ENCODE measurements around the gene PHKG2. TPM values are rescaled to one million over a fixed set of nuclear protein-coding genes. Genes with fewer than 3 reads are reported as not detected.

PHKG2 gene
- total and polyA plus RNA-seq, 10 donors = 28.5 to 51.6 (median 34.5) TPM

DNA sequence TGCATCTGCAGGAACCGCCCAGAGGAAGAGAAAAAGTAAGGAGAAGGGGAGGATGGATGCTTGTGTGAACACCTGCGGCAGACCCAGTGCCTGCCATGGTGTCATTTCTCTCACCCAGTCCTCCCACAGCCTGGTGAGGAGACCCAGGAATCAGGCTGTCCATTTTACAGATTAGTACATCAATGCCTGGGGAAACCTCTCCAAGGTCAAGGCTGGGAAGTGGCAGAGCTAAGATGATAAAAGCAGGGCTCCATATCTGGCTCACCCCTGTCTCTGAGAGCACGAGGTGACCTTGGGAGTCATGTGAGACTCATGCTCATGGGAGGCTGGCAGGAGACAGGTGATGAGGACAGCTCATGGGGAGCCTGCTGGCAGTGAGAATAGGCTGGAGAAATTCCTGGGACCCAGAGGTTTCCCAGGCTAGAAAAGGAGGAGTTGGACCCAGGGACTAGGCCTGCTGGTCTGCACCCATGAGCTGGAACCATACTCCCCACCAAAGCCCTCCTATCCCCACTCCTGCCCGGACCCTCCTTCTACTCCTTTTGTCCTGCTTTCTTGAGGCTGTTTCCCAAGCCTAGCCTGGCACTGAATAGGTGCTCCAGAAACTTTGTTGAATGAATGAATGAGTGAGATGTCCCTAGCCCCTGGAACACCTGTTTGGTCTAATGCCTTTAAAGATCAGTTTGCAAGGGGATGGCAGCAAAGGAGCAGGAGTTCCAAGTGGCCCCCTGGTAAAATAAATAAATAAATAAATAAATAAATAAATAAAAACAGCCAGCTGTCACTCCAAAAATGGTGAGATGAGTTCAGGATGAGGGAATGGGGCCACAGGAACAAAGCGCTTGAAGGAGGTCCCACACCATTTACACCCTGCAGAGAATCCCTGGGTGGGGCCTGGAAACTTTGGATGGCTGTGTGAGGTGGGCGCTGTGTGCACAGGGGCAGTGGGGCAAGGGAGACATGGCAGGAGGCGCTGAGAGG is 37.2 kb downstream of the PHKG2 start:
- TF ChIP-seq POLR2AphosphoS5 (IDR thresholded peaks at IDR 0.05) (no peak), POLR2A (IDR thresholded peaks at IDR 0.05) (no peak), CTCF (IDR thresholded peaks at IDR 0.05 in 8 of 11, conservative IDR thresholded peaks at IDR 0.05 in 3 of 11) (no peak)
- no peak overlapping the region for H3K27ac ChIP-seq
- intact Hi-C loops (cut with DNase I; ENCODE audit: low total_unique reads) = loop anchor here (10.0 kb wide), 1 partner anchor 59 kb away; no protein-coding TSS in a partner anchor
- H3K27me3 ChIP-seq (replicated peaks in 1 of 7) = peaks cover 0 to 26% (median 0%) of the 10 kb centered on the region in 7 donors
- no peak for DNase-seq
- peaks cover 0 to 42% (median 24%) of the 10 kb centered on the region in 6 donors for H3K36me3 ChIP-seq
- 70 to 84% (median 70%) methylated on average over 7 of the region's 7 CpGs for WGBS, 5 donors
- H3K9me3 ChIP-seq = no peaks in the 10 kb centered on the region
- H3K4me1 ChIP-seq = peaks cover 0 to 50% (median 26%) of the 10 kb centered on the region in 6 donors
- H3K4me3 ChIP-seq = peak overlapping the region in 5 of 8 donors; percentile 73 to 93 (median 81)

DNA sequence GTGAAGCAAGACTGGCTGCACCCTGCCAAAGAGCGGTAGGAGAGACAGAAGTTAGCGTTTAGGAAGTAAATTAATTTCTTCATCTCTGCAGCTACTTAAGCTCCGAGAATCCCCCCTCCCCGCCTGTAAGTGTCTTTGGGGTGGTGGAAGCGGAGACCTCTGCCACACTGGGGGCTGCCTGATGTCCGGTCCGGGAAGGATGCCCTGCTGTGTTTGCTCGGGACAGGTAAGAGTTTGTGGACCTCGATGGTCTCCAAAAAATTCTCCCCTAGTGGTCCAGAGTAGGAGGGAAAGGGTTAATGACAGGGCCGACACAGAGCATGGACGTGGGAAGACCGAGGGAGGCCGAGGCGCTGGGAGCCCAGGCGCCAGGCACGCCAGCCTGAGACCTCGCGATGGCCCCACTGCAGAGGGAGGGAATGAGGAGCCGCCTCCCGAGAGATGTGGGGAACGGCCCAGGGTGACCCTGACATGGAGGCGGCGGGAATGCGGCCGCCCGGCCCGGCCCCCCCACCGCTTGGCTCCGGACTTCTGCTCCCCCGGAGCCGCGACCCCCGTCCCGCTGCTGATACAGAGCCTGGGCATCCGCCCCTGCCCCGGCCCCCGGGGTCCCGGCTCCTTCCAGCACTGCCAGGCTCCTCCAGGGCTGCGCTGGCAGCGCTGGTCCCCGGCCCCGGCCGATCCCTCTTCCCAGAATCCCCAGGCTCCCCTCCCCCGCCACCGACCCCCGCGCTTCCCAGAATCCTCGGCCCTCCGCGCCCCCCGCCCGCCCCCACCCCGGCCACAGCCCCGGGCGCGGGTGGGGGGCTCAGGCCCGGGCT is 38.1 kb downstream of the PHKG2 start:
- TF ChIP-seq CTCF (IDR thresholded peaks at IDR 0.05 in 8 of 11, conservative IDR thresholded peaks at IDR 0.05 in 3 of 11) = no peak
- TF ChIP-seq POLR2AphosphoS5 (IDR thresholded peaks at IDR 0.05) = peak in 1 of 3 donors; percentile 33
- no peak for TF ChIP-seq POLR2A (IDR thresholded peaks at IDR 0.05)
- H3K36me3 ChIP-seq = peaks cover 0 to 33% (median 24%) of the 10 kb centered on the region in 6 donors
- H3K4me3 ChIP-seq = peak overlapping the region; percentile 65 to 93 (median 78)
- intact Hi-C loops (cut with DNase I; ENCODE audit: low total_unique reads) = loop anchor here (10.0 kb wide), 1 partner anchor 58 kb away; no protein-coding TSS in a partner anchor
- H3K4me1 ChIP-seq = peaks cover 0 to 42% (median 26%) of the 10 kb centered on the region in 6 donors
- DNase-seq = no peak
- no peaks in the 10 kb centered on the region for H3K9me3 ChIP-seq
- peaks cover 0 to 26% (median 0%) of the 10 kb centered on the region in 7 donors for H3K27me3 ChIP-seq (replicated peaks in 1 of 7)
- 5 to 13% (median 9%) methylated on average over 22 to 57 of the region's 57 CpGs for WGBS, 5 donors
- peak overlapping the region; percentile 66 to 89 (median 84) for H3K27ac ChIP-seq

GRCh38 chr16:30786936-30787612 is 38.8 kb downstream of the PHKG2 start, which contains the start of gene ZNF629:
Gene ZNF629, minus strand, starts transcription at chr16:30787205. Its CDS starts 2,723 bp downstream, at chr16:30784482.
- Histone ChIP-seq H3K9me3 (no peaks in the 10 kb centered on the region), H3K27me3 (replicated peaks in 1 of 7) (peaks cover 0 to 26% (median 0%) of the 10 kb centered on the region in 7 donors), H3K4me3 (peak within 1 kb of the TSS; percentile 65 to 93 (median 78)), H3K27ac (peak within 1 kb of the TSS; percentile 66 to 89 (median 84)), H3K4me1 (peaks cover 0 to 42% (median 26%) of the 10 kb centered on the region in 6 donors), H3K36me3 (peaks cover 0 to 26% (median 18%) of the 10 kb centered on the region in 6 donors)
- intact Hi-C loops (cut with DNase I; ENCODE audit: low total_unique reads) = loop anchor here (10.0 kb wide), 1 partner anchor 58 kb away; no protein-coding TSS in a partner anchor
- 1 to 5% (median 2%) methylated on average over 4 to 37 of the region's 37 CpGs for WGBS, 5 donors
- no peak for DNase-seq
- TF ChIP-seq CTCF (IDR thresholded peaks at IDR 0.05 in 8 of 11, conservative IDR thresholded peaks at IDR 0.05 in 3 of 11) (no peak), POLR2A (IDR thresholded peaks at IDR 0.05) (no peak), POLR2AphosphoS5 (IDR thresholded peaks at IDR 0.05) (peak; percentile 40 to 66 (median 46))

Measured in spleen (tissue), 11 donors.